ENCODE measurements around the gene CCDC93. TPM values are rescaled to one million over a fixed set of nuclear protein-coding genes. Genes with fewer than 3 reads are reported as not detected.

Gene CCDC93
- total and polyA plus RNA-seq, 2 donors from 2014 or later, result 6.7 to 36.3 TPM

DNA sequence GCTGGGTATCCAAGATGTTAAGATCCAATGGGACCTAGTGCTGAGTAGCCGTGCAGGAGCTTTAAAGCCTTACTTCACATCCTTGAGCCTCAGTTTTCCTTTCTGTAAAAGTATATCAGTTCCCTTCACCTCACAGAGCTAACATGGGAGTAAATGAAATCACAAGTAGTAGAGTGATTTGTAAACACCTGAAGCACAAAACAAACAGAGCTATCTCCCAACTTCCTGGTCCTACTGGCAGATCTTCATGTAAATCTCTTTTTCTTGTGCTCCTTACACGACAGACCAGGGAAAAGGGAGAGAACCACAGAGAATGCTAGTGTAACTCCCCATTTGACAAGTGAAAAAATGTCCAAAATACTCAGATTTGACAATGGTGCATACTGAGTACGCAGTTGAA, 17.3 kb downstream of the CCDC93 start:
- no peak for FAIRE-seq
- TF ChIP-seq, protein P1, sequence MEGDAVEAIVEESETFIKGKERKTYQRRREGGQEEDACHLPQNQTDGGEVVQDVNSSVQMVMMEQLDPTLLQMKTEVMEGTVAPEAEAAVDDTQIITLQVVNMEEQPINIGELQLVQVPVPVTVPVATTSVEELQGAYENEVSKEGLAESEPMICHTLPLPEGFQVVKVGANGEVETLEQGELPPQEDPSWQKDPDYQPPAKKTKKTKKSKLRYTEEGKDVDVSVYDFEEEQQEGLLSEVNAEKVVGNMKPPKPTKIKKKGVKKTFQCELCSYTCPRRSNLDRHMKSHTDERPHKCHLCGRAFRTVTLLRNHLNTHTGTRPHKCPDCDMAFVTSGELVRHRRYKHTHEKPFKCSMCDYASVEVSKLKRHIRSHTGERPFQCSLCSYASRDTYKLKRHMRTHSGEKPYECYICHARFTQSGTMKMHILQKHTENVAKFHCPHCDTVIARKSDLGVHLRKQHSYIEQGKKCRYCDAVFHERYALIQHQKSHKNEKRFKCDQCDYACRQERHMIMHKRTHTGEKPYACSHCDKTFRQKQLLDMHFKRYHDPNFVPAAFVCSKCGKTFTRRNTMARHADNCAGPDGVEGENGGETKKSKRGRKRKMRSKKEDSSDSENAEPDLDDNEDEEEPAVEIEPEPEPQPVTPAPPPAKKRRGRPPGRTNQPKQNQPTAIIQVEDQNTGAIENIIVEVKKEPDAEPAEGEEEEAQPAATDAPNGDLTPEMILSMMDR (IDR thresholded peaks at IDR 0.05; ENCODE audit: borderline replicate concordance, extremely low read depth, insufficient read depth), result no peak
- H3K4me1 ChIP-seq (ENCODE audit: control insufficient read depth in 2 of 3, insufficient read depth in 2 of 3, low read depth in 1 of 3, low read length in 3 of 3), result no peaks in the 10 kb centered on the region
- H3K4me3 ChIP-seq (ENCODE audit: low read length in 3 of 3), result no peak overlapping the region
- H3K9me3 ChIP-seq (ENCODE audit: control insufficient read depth in 2 of 3, insufficient read depth in 1 of 3, low read length in 3 of 3), result no peaks in the 10 kb centered on the region
- no peak overlapping the region for H3K9ac ChIP-seq (ENCODE audit: low read length in 3 of 3)
- H3K36me3 ChIP-seq (ENCODE audit: control insufficient read depth in 2 of 3, insufficient read depth in 3 of 3, low read length in 3 of 3), result peaks cover 4 to 55% (median 36%) of the 10 kb centered on the region in 3 donors
- no peak overlapping the region for H3K27ac ChIP-seq (ENCODE audit: low read depth in 2 of 2, low read length in 2 of 2)
- intact Hi-C loops (cut with DNase I), result loop anchor here (10.0 kb wide), 1 partner anchor 162 kb away; no protein-coding TSS in a partner anchor
- no peaks in the 10 kb centered on the region for H3K27me3 ChIP-seq (ENCODE audit: control insufficient read depth, insufficient read depth, low read length)
- no peak for DNase-seq

DNA sequence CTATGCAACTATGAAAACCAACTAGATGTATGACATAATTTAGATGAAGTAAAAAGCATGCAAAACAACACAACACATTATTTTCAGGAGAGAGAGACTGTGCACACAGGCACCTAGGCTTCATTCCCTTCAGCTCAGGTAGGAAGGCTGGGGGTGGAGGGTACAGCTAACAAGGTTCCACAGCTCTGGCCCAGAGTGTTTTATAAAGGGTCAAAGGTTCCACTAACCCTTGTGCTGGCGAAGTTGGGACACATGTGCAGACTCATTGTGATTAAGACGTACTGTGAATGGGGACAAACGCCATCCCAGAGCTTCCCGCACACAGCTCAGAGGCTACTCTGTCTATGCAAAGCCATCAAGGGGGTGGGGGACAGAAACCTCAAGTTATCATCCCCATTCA, 19.1 kb downstream of the CCDC93 start:
- Histone ChIP-seq H3K27ac (ENCODE audit: low read depth in 2 of 2, low read length in 2 of 2) (no peak overlapping the region), H3K27me3 (ENCODE audit: control insufficient read depth, insufficient read depth, low read length) (no peaks in the 10 kb centered on the region), H3K4me1 (ENCODE audit: control insufficient read depth in 2 of 3, insufficient read depth in 2 of 3, low read depth in 1 of 3, low read length in 3 of 3) (no peaks in the 10 kb centered on the region), H3K36me3 (ENCODE audit: control insufficient read depth in 2 of 3, insufficient read depth in 3 of 3, low read length in 3 of 3) (peaks cover 0 to 41% (median 23%) of the 10 kb centered on the region in 3 donors), H3K4me3 (ENCODE audit: low read length in 3 of 3) (no peak overlapping the region), H3K9me3 (ENCODE audit: control insufficient read depth in 2 of 3, insufficient read depth in 1 of 3, low read length in 3 of 3) (no peaks in the 10 kb centered on the region), H3K9ac (ENCODE audit: low read length in 3 of 3) (no peak overlapping the region)
- FAIRE-seq, result no peak
- intact Hi-C loops (cut with DNase I), result loop anchor here (10.0 kb wide), 1 partner anchor 160 kb away; no protein-coding TSS in a partner anchor
- no peak for DNase-seq
- TF ChIP-seq, protein P1 (IDR thresholded peaks at IDR 0.05; ENCODE audit: borderline replicate concordance, extremely low read depth, insufficient read depth), result no peak

DNA sequence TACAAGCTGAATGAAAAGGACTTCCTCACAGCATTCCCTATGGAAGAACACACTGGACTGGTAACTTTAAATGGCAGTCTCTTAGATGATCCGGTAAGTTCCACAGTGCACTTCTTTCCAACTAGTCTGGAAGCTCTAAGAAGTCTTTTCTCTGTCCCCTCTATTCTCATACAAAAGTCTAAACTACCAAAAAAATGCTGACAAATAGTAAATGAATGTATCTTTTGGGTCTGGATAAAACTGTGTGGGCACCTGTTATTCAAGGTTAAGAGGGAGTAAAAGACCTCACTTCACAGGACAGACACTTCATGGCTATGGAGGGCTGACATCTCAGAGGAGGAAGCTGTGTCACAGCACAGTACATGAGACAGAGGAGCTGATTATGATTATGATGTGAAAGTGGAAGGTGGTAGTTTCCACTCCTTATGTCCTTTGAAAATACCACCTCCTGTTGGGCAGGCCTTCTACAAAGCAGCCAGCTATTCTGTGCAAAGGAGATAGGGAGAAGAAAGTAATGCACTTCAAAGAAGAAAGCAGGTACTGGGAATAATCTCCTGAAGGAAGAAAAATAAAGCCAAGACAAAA, 23.9 kb downstream of the CCDC93 start:
- FAIRE-seq (no peak), DNase-seq (no peak)
- intact Hi-C loops (cut with DNase I), result loop anchor here (10.0 kb wide), 1 partner anchor 155 kb away; no protein-coding TSS in a partner anchor
- Histone ChIP-seq H3K27ac (ENCODE audit: low read depth in 2 of 2, low read length in 2 of 2) (no peak overlapping the region), H3K27me3 (ENCODE audit: control insufficient read depth, insufficient read depth, low read length) (no peaks in the 10 kb centered on the region), H3K4me1 (ENCODE audit: control insufficient read depth in 2 of 3, insufficient read depth in 2 of 3, low read depth in 1 of 3, low read length in 3 of 3) (no peaks in the 10 kb centered on the region), H3K36me3 (ENCODE audit: control insufficient read depth in 2 of 3, insufficient read depth in 3 of 3, low read length in 3 of 3) (peaks cover 0 to 20% (median 8%) of the 10 kb centered on the region in 3 donors), H3K4me3 (ENCODE audit: low read length in 3 of 3) (no peak overlapping the region), H3K9me3 (ENCODE audit: control insufficient read depth in 2 of 3, insufficient read depth in 1 of 3, low read length in 3 of 3) (no peaks in the 10 kb centered on the region), H3K9ac (ENCODE audit: low read length in 3 of 3) (no peak overlapping the region)
- TF ChIP-seq, protein P1 (IDR thresholded peaks at IDR 0.05; ENCODE audit: borderline replicate concordance, extremely low read depth, insufficient read depth), result no peak

Measured in kidney (tissue), 14 donors.